Coronary artery (tissue), 2 donors: ENCODE results near the gene TAC4.

Experiments used
- DNase-seq: peaks from one replicate; pipeline ENCODE4 v3.0.0-alpha.2; 2017; ENCODE audit warnings: low spot score
- H3K27ac ChIP-seq, 2 donors: fragments of 200-600 bp; sonication (generic); one replicate each; pipeline ENCODE4 v1.5.1; 2016 to 2019
- H3K4me3 ChIP-seq: fragments of 200-600 bp; sonication (generic); 2 replicates; pipeline ENCODE4 v1.5.1; 2016; ENCODE audit warnings: mild to moderate bottlenecking, moderate library complexity
- TF ChIP-seq, protein P1 (sequence below): fragments of 200-600 bp; sonication (generic); IDR thresholded peaks from one replicate; pipeline ENCODE4 v1.5.1; 2019; ENCODE audit warnings: antibody characterized with exemption

The TAC4 gene

DNA sequence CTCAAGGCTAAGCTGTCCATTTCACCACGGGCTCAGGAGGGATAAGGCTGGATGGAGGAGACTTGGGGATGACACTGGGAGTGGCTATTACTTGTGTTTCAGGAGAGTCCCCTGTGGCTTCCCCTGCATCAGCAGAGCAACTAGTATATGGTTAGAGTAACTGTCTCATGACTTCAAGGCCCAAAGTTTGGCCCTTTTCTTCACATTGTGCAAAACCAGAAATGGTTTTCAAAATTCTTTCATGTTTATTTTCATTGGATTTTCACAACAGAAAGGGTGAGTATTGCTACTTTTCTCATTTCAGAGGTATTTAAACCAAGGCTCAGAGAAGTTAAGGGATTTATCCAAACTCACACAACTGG is 18.1 kb upstream of the TAC4 start:
- no peak for DNase-seq
- no peak overlapping the region for H3K27ac ChIP-seq
- TF ChIP-seq, protein P1, sequence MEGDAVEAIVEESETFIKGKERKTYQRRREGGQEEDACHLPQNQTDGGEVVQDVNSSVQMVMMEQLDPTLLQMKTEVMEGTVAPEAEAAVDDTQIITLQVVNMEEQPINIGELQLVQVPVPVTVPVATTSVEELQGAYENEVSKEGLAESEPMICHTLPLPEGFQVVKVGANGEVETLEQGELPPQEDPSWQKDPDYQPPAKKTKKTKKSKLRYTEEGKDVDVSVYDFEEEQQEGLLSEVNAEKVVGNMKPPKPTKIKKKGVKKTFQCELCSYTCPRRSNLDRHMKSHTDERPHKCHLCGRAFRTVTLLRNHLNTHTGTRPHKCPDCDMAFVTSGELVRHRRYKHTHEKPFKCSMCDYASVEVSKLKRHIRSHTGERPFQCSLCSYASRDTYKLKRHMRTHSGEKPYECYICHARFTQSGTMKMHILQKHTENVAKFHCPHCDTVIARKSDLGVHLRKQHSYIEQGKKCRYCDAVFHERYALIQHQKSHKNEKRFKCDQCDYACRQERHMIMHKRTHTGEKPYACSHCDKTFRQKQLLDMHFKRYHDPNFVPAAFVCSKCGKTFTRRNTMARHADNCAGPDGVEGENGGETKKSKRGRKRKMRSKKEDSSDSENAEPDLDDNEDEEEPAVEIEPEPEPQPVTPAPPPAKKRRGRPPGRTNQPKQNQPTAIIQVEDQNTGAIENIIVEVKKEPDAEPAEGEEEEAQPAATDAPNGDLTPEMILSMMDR = no peak
- H3K4me3 ChIP-seq = no peak overlapping the region

DNA sequence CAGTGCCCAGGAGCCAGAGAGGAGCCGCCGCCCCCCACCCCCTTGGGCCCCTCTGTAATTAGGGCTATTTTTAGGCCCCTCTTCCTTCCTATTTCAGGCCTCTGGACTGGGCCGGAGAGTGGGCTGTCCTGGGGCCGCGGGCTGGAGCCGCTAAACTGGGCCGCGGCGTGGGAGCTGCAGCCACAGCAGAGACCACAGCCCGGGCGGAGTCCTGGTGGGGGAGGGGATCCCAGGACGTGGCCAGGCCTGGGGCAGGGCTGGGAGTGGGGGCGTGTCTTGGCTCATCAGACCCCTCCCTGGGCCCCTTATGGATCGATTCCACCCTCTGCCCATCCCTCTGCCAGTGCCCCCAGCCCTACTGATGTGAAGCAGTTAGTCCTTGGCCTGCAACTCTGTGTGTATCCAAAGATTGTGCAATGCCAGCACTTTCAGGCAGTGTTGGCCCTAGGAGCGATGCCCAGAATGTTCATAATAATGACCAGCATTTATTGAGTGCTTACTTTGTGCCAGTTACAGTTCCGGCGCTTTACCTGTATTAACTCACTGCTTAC is 15.0 kb upstream of the TAC4 start:
- no peak overlapping the region for H3K27ac ChIP-seq
- no peak overlapping the region for H3K4me3 ChIP-seq
- TF ChIP-seq, protein P1 = no peak
- DNase-seq = no peak

DNA sequence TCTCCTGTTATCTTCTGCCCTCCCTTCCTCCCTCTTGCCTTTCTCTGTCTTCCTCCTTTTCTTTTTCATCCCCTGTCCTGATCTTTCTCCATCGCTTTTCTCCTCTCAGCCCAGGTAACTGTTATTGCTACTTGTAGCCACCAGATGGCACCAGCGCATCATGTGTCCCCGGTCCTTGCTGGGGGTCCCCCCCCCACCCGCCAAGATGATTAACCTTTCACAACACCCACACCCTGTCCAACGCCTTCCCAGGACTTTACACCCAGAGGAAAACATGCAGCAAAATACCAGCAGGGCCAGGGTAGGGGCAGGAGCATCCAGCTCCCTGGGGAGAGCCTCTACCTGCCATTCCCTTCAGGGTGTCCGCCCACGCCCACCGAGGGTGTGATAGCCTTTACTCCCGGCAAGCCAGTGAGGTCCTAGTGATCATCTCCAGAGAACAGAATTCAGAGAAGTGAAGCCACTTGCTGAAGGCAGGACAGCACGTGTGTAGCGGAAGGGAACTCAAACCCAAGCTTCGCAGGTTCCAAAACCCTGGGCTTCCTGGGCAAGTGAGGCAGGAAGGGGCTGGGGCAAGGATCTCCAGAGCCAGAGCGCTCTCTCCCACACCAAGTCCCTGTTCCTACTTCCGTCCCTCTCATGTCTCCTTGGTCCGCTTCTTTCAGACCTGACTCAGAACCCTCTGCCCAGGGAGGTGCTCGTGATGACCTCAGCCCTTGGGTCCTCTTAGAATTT is 13.4 kb upstream of the TAC4 start:
- TF ChIP-seq, protein P1 = peak; percentile 63
- DNase-seq = no peak
- Histone ChIP-seq H3K4me3 (no peak overlapping the region), H3K27ac (no peak overlapping the region)

DNA sequence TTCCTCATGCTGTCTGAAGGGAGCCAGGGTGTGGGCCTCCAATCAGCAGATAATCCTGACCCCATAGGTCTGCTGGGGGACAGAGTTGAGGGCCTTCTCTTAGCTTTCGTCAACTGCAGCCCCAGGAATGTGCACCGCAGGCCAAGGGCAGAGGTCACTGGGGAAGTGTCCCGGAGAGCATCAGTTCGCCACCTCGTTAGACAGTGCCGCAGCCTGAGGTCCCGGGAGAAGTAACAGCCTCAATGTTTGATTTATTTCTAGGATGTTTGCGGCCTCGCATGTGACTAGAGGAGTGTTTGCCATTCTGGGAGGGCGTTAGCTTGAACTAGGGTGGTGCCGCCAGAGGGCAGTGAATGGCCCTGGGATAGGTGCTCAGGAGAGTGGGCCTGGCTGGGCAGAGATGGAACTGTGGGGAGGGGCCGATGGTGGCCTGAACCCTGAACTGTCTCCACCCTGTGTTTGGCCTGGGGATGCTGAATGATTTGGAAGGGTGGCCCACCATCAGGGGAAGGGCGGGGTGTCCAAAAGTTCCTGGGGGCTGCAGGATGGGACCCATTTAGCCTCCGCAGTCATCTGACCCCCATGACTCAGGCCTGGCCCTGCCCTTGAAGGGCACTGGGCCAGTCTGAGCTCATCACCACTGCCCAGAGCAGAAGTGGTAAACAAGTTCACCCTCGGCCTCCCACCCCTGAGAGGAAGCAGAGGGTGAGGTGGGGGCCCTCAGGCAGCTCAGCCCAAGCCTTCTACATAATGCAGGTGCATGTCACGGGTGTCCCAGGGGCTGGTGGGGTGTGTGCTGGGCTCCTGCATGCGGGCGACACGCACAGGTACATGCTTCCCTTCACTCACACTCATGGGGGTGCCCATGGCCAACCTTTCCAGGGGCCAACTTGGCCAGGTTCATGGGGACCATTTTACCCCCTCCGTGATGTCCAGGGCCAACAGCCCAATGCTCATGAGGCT is 12.4 kb upstream of the TAC4 start:
- no peak overlapping the region for H3K27ac ChIP-seq
- H3K4me3 ChIP-seq = no peak overlapping the region
- no peak for DNase-seq
- TF ChIP-seq, protein P1 = no peak

DNA sequence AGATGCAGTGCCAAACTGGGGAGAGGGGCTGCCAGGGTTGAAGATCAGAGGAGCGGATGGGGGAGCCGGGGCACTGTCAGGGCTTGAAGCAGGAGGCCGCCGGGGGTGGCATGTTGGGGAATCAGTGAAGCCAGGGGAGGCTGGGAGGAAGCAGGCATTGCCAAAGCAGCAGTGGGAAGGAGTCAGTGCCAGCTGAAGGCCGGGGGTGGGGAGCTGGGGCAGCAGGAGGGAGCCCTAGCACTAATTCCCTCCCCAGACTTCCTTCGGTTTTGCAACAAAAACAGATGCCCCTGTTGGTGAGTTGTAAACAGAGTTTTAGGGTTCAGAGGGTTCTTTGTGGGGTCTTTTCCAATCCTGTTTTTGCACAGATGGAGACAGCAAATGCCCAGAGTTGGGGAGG is 10.9 kb upstream of the TAC4 start:
- no peak overlapping the region for H3K4me3 ChIP-seq
- TF ChIP-seq, protein P1 = no peak
- DNase-seq = no peak
- no peak overlapping the region for H3K27ac ChIP-seq

DNA sequence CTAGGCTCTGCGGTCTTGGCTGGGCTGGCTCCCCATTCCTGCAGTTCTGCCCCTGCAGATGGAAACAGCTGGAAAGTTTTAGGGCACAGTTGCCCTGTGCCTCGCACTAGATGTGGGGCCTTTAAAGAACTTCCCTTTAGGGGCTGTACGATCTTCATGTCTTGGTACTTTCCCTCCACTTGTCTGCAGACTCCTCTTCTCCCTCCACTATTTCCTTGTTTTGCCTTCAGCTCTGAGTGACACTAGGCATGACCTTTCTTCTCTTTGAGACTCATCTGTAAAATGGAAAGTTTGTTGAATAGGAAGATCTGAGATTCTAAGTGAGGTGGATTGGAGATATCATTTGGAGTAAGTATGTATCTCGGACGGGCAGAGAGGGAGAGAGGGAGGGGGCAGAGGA is 6.3 kb upstream of the TAC4 start:
- no peak for DNase-seq
- TF ChIP-seq, protein P1 = no peak
- Histone ChIP-seq H3K27ac (no peak overlapping the region), H3K4me3 (no peak overlapping the region)
